ENCODE measurements around the gene DYNLT5. TPM values are rescaled to one million over a fixed set of nuclear protein-coding genes. Genes with fewer than 3 reads are reported as not detected.

The DYNLT5 gene
- total RNA-seq, 2 donors from 2014 or later = 1.2 to 8.3 TPM

GRCh38 chr1:66752671-66753371 is 562 bp downstream of the DYNLT5 start:
- TF ChIP-seq CTCF (conservative IDR thresholded peaks at IDR 0.05) = no peak
- Histone ChIP-seq H3K36me3 (ENCODE audit: control insufficient read depth, insufficient read depth, low read length) (no peaks in the 10 kb centered on the region), H3K9ac (ENCODE audit: extremely low read depth, low read length, poor library complexity, severe bottlenecking) (no peak overlapping the region), H3K4me1 (ENCODE audit: control insufficient read depth, insufficient read depth, low read length) (no peaks in the 10 kb centered on the region), H3K9me3 (ENCODE audit: control insufficient read depth, low read length) (no peaks in the 10 kb centered on the region), H3K27me3 (ENCODE audit: control insufficient read depth, insufficient read depth, low read length, poor library complexity, severe bottlenecking) (peaks cover 34% of the 10 kb centered on the region), H3K27ac (ENCODE audit: low read depth, low read length) (no peak overlapping the region), H3K4me3 (ENCODE audit: low read length) (peak overlapping the region; percentile 76)
- H3K9me3 Mint-ChIP-seq = no peaks in the 10 kb centered on the region
- 46 to 60% methylated on average over 9 to 18 of the region's 18 CpGs for WGBS, 2 experiments (ENCODE audit: insufficient coverage in 1 of 2, insufficient read length in 1 of 2)
- H3K27ac Mint-ChIP-seq = no peak overlapping the region
- H3K36me3 Mint-ChIP-seq (ENCODE audit: low read depth) = no peaks in the 10 kb centered on the region
- peak overlapping the region; percentile 68 for H3K4me3 Mint-ChIP-seq
- peaks cover 2% of the 10 kb centered on the region for H3K4me1 Mint-ChIP-seq
- H3K27me3 Mint-ChIP-seq (ENCODE audit: insufficient read depth) = peaks cover 25% of the 10 kb centered on the region
- peak; percentile 66 for DNase-seq

GRCh38 chr1:66757722-66758240 is 5.5 kb downstream of the DYNLT5 start:
- Mint-ChIP-seq H3K27ac (no peak overlapping the region), H3K4me3 (no peak overlapping the region), H3K36me3 (ENCODE audit: low read depth) (no peaks in the 10 kb centered on the region), H3K9me3 (no peaks in the 10 kb centered on the region), H3K4me1 (peaks cover 2% of the 10 kb centered on the region), H3K27me3 (ENCODE audit: insufficient read depth) (peaks cover 10% of the 10 kb centered on the region)
- Histone ChIP-seq H3K4me3 (ENCODE audit: low read length) (no peak overlapping the region), H3K27ac (ENCODE audit: low read depth, low read length) (no peak overlapping the region), H3K4me1 (ENCODE audit: control insufficient read depth, insufficient read depth, low read length) (no peaks in the 10 kb centered on the region), H3K36me3 (ENCODE audit: control insufficient read depth, insufficient read depth, low read length) (no peaks in the 10 kb centered on the region), H3K9me3 (ENCODE audit: control insufficient read depth, low read length) (no peaks in the 10 kb centered on the region), H3K27me3 (ENCODE audit: control insufficient read depth, insufficient read depth, low read length, poor library complexity, severe bottlenecking) (peaks cover 15% of the 10 kb centered on the region), H3K9ac (ENCODE audit: extremely low read depth, low read length, poor library complexity, severe bottlenecking) (no peak overlapping the region)
- no peak for DNase-seq
- 90 to 100% methylated on average over 1 to 6 of the region's 6 CpGs for WGBS, 2 experiments (ENCODE audit: insufficient coverage in 1 of 2, insufficient read length in 1 of 2)
- TF ChIP-seq CTCF (conservative IDR thresholded peaks at IDR 0.05) = no peak

DNA sequence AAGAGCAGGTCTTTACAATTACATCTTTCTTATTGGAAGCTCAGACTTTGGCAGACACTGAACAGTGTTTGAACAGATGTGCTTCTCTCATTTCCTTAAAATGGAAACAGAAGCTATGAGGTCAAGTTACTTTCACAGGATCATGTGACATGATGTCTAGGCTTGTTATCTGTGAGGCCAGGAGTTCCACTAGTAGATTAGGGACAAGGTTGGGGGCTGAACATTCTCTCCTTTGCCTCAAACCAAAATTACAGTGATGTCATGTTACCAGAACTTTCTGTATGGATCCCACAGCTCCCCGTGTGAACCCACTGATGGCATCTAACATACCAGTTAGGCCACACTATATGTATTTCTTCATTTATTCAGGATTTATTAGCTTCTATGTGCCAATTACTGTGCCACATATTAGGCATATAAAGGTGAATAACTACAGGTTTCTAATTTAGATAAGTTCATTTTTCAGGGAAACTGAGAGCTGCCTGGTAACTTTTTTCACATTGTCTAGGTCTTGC is 6.0 kb downstream of the DYNLT5 start:
- Histone ChIP-seq H3K9me3 (ENCODE audit: control insufficient read depth, low read length) (no peaks in the 10 kb centered on the region), H3K27me3 (ENCODE audit: control insufficient read depth, insufficient read depth, low read length, poor library complexity, severe bottlenecking) (peaks cover 10% of the 10 kb centered on the region), H3K36me3 (ENCODE audit: control insufficient read depth, insufficient read depth, low read length) (no peaks in the 10 kb centered on the region), H3K9ac (ENCODE audit: extremely low read depth, low read length, poor library complexity, severe bottlenecking) (no peak overlapping the region), H3K4me1 (ENCODE audit: control insufficient read depth, insufficient read depth, low read length) (no peaks in the 10 kb centered on the region), H3K27ac (ENCODE audit: low read depth, low read length) (no peak overlapping the region), H3K4me3 (ENCODE audit: low read length) (no peak overlapping the region)
- no peak for DNase-seq
- Mint-ChIP-seq H3K27ac (no peak overlapping the region), H3K4me1 (peaks cover 2% of the 10 kb centered on the region), H3K4me3 (no peak overlapping the region), H3K36me3 (ENCODE audit: low read depth) (no peaks in the 10 kb centered on the region), H3K9me3 (peaks cover 4% of the 10 kb centered on the region), H3K27me3 (ENCODE audit: insufficient read depth) (peaks cover 7% of the 10 kb centered on the region)
- 89% methylated on average over 1 of the region's 1 CpG; no CpG with 5 or more reads in 1 of the 2 experiments for WGBS, 2 experiments (ENCODE audit: insufficient coverage in 1 of 2, insufficient read length in 1 of 2)
- no peak for TF ChIP-seq CTCF (conservative IDR thresholded peaks at IDR 0.05)
